HG02885 (cell line): Measurements from ENCODE around the gene DUSP2.
"Not testable (repeated sequence)": the region's sequence is repeated elsewhere in the genome, so short reads cannot be mapped to it uniquely, and the experiment has no call there.

Source experiments
- ATAC-seq: cut with Tn5 transposase; IDR thresholded peaks from one replicate; pipeline ENCODE4 v1.9.1; 2021; ENCODE audit warnings: mild to moderate bottlenecking; ENCODE audit not compliant: unreplicated experiment, poor library complexity

The DUSP2 gene

GRCh38 chr2:96148410-96149217, 3.4 kb upstream of the DUSP2 start:
- peak; percentile 39 for ATAC-seq

GRCh38 chr2:96147593-96148201, 2.5 kb upstream of the DUSP2 start:
- no peak for ATAC-seq

- no peak for ATAC-seq
These were observed 1.8 kb upstream of the DUSP2 start for GRCh38 chr2:96146881-96147592.

- peak; percentile 33 for ATAC-seq
These were observed 1.1 kb upstream of the DUSP2 start for GRCh38 chr2:96146153-96146880.

GRCh38 chr2:96145848-96146152, 560 bp upstream of the DUSP2 start:
- ATAC-seq = no peak

- no peak for ATAC-seq
These were observed 682 bp downstream of the DUSP2 start for GRCh38 chr2:96144481-96145035.

- no peak for ATAC-seq
These were observed 1.3 kb downstream of the DUSP2 start for GRCh38 chr2:96143848-96144480.

- ATAC-seq = no peak
These were observed 1.9 kb downstream of the DUSP2 start for GRCh38 chr2:96143231-96143847.

- ATAC-seq = peak; percentile 17
These were observed 2.8 kb downstream of the DUSP2 start for GRCh38 chr2:96142217-96143113.

GRCh38 chr2:96141624-96141967, 3.6 kb downstream of the DUSP2 start:
- ATAC-seq = not testable (repeated sequence)

- ATAC-seq = no peak
These were observed 4.2 kb downstream of the DUSP2 start for GRCh38 chr2:96140941-96141623.

GRCh38 chr2:96139181-96139758, 6.0 kb downstream of the DUSP2 start:
- no peak for ATAC-seq

- peak; percentile 34 for ATAC-seq
These were observed 6.8 kb downstream of the DUSP2 start, which contains the start of gene ASTL for GRCh38 chr2:96138179-96139145. Gene ASTL (minus strand): TSS chr2:96138502. CDS start chr2:96138436, 66 bp downstream.

GRCh38 chr2:96137321-96138178, 7.7 kb downstream of the DUSP2 start:
- no peak for ATAC-seq

- ATAC-seq = no peak
These were observed 9.0 kb downstream of the DUSP2 start for GRCh38 chr2:96136129-96136720.
